Skin epidermis (tissue), 12 donors: ENCODE results near the gene MTO1.
"Not testable (repeated sequence)": the region's sequence is repeated elsewhere in the genome, so short reads cannot be mapped to it uniquely, and the experiment has no call there.

Source experiments
- H3K27ac ChIP-seq, 21 experiments: fragments of 200-600 bp; sonication (generic) in 11 of 21; one replicate each; pipeline ENCODE4 v1.5.0; 2020; ENCODE audit warnings: mild to moderate bottlenecking in 3 of 21, inconsistent platforms in 2 of 21, moderate library complexity in 2 of 21
- H3K4me3 ChIP-seq, 7 experiments: fragments of 200-600 bp; sonication (generic) in 2 of 7; one replicate each; pipeline ENCODE4 v1.5.0; 2020; ENCODE audit warnings: inconsistent platforms in 2 of 7, mild to moderate bottlenecking in 2 of 7, moderate library complexity in 1 of 7

MTO1 gene

GRCh38 chr6:73461537-73462350 lies at the start of gene MTO1:
Gene MTO1, plus strand, starts transcription at chr6:73461737. Its CDS starts 118 bp downstream, at chr6:73461855.
- H3K27ac ChIP-seq: peak within 1 kb of the TSS; percentile 78 to 98 (median 94)
- peak within 1 kb of the TSS; percentile 72 to 93 (median 83) for H3K4me3 ChIP-seq

- H3K27ac ChIP-seq: no peak overlapping the region
- no peak overlapping the region for H3K4me3 ChIP-seq
Observed at GRCh38 chr6:73413102-73413501, 48.4 kb upstream of the MTO1 start.

DNA sequence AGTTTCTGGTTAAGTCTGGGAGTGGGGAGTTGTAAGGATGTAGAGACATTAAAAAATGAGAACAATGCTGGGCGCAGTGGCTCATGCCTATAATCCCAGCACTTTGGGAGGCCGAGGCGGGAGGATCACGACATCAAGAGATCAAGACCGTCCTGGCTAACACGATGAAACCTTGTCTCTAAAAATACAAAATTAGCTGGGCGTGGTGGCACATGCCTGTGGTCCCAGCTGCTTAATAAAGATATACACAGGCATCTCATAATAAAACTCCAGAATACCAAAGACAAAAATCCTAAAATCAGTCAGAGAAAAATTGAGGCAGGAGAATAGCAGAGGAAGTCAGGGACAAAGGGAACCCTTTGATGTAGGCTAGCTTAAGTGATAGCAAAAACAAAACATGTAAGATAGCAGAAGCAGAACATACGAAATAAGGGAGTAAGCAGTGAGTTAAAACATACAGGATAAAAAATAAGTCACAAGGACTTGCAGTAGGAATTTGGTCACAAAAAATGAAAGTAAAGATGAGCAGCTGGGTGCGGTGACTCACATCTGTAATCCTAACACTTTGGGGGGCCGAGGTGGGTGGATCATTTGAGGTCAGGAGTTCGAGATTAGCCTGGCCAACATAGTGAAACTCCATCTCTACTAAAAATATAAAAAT lies 43.3 kb upstream of the MTO1 start:
- H3K27ac ChIP-seq: no peak overlapping the region
- no peak overlapping the region for H3K4me3 ChIP-seq

DNA sequence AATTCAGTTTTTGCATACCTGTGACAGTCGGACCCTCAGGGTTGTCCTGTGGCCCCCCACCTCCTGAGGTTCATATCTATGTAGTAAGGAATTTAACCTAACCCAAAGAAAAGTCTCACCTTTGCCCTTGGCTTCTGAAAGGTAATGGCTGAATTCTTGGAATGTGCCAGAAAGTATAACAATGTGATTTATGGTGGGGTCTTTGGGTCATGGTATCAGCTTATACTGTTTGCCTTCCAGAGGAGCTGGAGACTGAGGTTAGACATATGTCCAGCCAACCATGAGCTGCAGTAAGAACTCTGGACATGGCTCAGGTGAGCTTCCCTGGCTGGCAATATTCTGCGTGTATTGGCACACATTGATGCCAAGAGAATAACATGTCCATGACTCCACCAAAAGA lies 40.0 kb upstream of the MTO1 start:
- no peak overlapping the region for H3K4me3 ChIP-seq
- peak overlapping the region in 7 of 21 experiments; percentile 20 to 83 (median 59) for H3K27ac ChIP-seq

GRCh38 chr6:73435236-73435635 lies 26.3 kb upstream of the MTO1 start:
- H3K27ac ChIP-seq: no peak overlapping the region
- no peak overlapping the region for H3K4me3 ChIP-seq

GRCh38 chr6:73443555-73443954 lies 18.0 kb upstream of the MTO1 start:
- Histone ChIP-seq H3K27ac (no peak overlapping the region), H3K4me3 (no peak overlapping the region)

- Histone ChIP-seq H3K27ac (peak overlapping the region; percentile 70 to 97 (median 87)), H3K4me3 (peak overlapping the region; percentile 56 to 85 (median 70))
Observed at GRCh38 chr6:73451223-73452106, 10.1 kb upstream of the MTO1 start.

- H3K4me3 ChIP-seq: peak within 1 kb of the TSS; percentile 56 to 85 (median 70)
- peak within 1 kb of the TSS; percentile 70 to 97 (median 87) for H3K27ac ChIP-seq
Observed at GRCh38 chr6:73452107-73452461, 9.5 kb upstream of the MTO1 start, which contains the start of gene CGAS. Gene CGAS, minus strand, starts transcription at chr6:73452297. Its CDS starts 116 bp downstream, at chr6:73452181.

GRCh38 chr6:73455865-73456629 lies 5.5 kb upstream of the MTO1 start:
- H3K4me3 ChIP-seq: no peak overlapping the region
- H3K27ac ChIP-seq: peak overlapping the region in 4 of 21 experiments; percentile 30 to 57 (median 44)

DNA sequence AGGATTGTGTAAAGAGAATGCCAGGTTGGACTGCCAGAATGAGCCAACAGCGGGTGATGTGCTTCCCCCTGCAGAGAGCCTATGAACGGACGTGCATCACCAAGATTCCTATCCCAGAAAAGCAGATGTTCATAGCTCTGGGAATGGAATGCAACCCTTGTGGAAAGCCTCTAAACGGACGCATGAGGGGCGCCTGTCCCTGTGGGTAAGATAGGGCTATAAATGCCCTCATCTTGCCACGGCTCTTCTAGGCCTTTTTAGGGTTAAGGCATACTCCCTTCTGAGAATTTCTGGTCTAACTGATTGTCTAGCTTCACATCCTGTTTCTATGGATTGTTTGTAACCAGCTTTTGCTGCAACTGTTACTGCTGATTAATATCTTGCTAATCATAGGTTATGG lies 2.1 kb upstream of the MTO1 start:
- H3K4me3 ChIP-seq: not testable (repeated sequence)
- peak overlapping the region in 1 of 21 experiments; percentile 37 for H3K27ac ChIP-seq

- no peak overlapping the region for H3K4me3 ChIP-seq
- H3K27ac ChIP-seq: peak overlapping the region in 1 of 21 experiments; percentile 98
Observed at GRCh38 chr6:73460056-73460455, 1.5 kb upstream of the MTO1 start.

- H3K27ac ChIP-seq: peak overlapping the region in 6 of 21 experiments; percentile 1 to 81 (median 56)
- H3K4me3 ChIP-seq: no peak overlapping the region
Observed at GRCh38 chr6:73471686-73472290, 10.3 kb downstream of the MTO1 start.

GRCh38 chr6:73476723-73477122 lies 15.2 kb downstream of the MTO1 start:
- Histone ChIP-seq H3K4me3 (no peak overlapping the region), H3K27ac (no peak overlapping the region)

DNA sequence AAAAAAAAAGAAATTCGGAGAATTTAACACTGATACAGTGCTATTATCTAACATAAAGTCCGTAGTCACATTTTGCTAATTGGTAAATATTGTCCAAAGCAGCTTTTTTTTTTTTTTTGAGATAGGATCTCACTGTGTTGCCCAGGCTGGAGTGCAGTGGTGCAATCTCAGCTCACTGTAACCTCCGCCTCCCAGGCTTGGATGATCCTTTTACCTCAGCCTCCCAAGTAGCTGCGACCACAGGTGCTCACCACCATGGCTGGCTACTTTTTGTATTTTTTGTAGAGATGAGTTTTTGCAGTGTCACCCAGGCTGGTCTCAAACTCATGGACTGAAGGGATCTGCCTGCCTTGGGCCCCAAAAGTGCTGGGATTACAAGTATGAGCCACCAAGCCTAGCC lies 15.9 kb downstream of the MTO1 start:
- no peak overlapping the region for H3K27ac ChIP-seq
- no peak overlapping the region for H3K4me3 ChIP-seq

- no peak overlapping the region for H3K4me3 ChIP-seq
- no peak overlapping the region for H3K27ac ChIP-seq
Observed at GRCh38 chr6:73481969-73482368, 20.4 kb downstream of the MTO1 start.

GRCh38 chr6:73484438-73484837 lies 22.9 kb downstream of the MTO1 start:
- H3K27ac ChIP-seq: no peak overlapping the region
- H3K4me3 ChIP-seq: no peak overlapping the region

GRCh38 chr6:73487473-73487872 lies 25.9 kb downstream of the MTO1 start:
- H3K4me3 ChIP-seq: no peak overlapping the region
- H3K27ac ChIP-seq: no peak overlapping the region

DNA sequence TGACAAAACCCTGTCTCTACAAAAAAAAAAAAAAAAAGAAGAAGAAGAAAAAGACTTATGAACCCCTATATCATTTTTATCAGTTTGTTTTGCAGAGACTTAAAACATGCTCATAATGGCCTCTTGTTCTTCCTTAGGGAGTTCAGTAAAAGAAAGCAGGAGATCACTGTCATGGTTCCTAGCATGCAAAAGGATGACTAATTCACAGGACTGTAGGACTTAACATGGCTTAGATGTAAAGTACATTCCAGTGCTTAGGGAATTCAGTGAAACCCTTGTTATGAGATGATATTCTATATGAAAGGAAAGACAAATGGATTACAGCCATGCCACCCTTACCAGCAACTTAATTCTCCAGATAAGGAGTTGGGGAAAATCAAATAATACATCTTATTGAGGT lies 29.8 kb downstream of the MTO1 start:
- Histone ChIP-seq H3K4me3 (no peak overlapping the region), H3K27ac (no peak overlapping the region)

DNA sequence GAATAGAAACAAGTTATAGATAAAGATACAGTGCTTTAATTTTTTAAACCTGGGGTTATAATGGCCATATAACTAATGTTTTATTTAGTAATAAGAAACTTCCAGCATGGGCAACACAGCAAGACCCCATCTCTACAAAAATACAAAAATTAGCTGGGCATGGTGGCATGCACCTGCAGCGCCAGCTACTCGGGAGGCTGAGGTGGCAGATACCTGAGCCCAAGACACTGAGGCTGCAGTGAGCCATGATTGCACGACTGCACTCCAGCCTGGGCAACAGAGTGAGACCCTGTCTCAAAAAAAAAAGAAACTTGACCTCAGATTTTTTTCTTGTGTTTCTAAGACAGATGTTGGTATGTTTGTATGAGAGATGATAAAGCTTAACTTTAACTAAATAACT lies 36.4 kb downstream of the MTO1 start:
- Histone ChIP-seq H3K4me3 (no peak overlapping the region), H3K27ac (no peak overlapping the region)
